HG03521 (cell line): ENCODE measurements around the gene FUOM.

Source experiments
- ATAC-seq: cut with Tn5 transposase; IDR thresholded peaks from one replicate; pipeline ENCODE4 v1.9.1; 2021; ENCODE audit warnings: mild to moderate bottlenecking, moderate library complexity; ENCODE audit not compliant: unreplicated experiment

Gene FUOM

GRCh38 chr10:133357285-133358161, at the start of gene FUOM:
FUOM (minus strand) TSS chr10:133358019; CDS start chr10:133358007, 12 bp downstream.
- peak; percentile 66 for ATAC-seq

GRCh38 chr10:133405844-133406527, 48.2 kb upstream of the FUOM start:
- ATAC-seq = no peak

GRCh38 chr10:133405272-133405671, 47.5 kb upstream of the FUOM start:
- no peak for ATAC-seq

GRCh38 chr10:133403784-133404183, 46.0 kb upstream of the FUOM start:
- ATAC-seq = no peak

- no peak for ATAC-seq
Observed at GRCh38 chr10:133403359-133403758, 45.5 kb upstream of the FUOM start.

GRCh38 chr10:133401981-133402725, 44.3 kb upstream of the FUOM start:
- ATAC-seq = no peak

GRCh38 chr10:133401500-133401899, 43.7 kb upstream of the FUOM start:
- no peak for ATAC-seq

GRCh38 chr10:133400624-133401424, 43.0 kb upstream of the FUOM start:
- ATAC-seq = no peak

- ATAC-seq = no peak
Observed at GRCh38 chr10:133399123-133399601, 41.3 kb upstream of the FUOM start.

- no peak for ATAC-seq
Observed at GRCh38 chr10:133397938-133398337, 40.1 kb upstream of the FUOM start.

- ATAC-seq = no peak
Observed at GRCh38 chr10:133396035-133396624, 38.3 kb upstream of the FUOM start.

GRCh38 chr10:133394801-133395221, 37.0 kb upstream of the FUOM start:
- ATAC-seq = no peak

GRCh38 chr10:133394064-133394663, 36.3 kb upstream of the FUOM start, which contains the start of gene MTG1:
MTG1 (plus strand) TSS chr10:133394157; CDS start chr10:133394221, 64 bp downstream.
- peak; percentile 79 for ATAC-seq

- ATAC-seq = no peak
Observed at GRCh38 chr10:133393401-133394063, 35.7 kb upstream of the FUOM start.

- no peak for ATAC-seq
Observed at GRCh38 chr10:133391761-133392518, 34.1 kb upstream of the FUOM start.

GRCh38 chr10:133391249-133391635, 33.4 kb upstream of the FUOM start:
- no peak for ATAC-seq

GRCh38 chr10:133390597-133391248, 32.9 kb upstream of the FUOM start:
- no peak for ATAC-seq
